Measurements from ENCODE around the gene ZNF830.
"Not testable (repeated sequence)": the region's sequence is repeated elsewhere in the genome, so short reads cannot be mapped to it uniquely, and the experiment has no call there.

The ZNF830 gene

DNA sequence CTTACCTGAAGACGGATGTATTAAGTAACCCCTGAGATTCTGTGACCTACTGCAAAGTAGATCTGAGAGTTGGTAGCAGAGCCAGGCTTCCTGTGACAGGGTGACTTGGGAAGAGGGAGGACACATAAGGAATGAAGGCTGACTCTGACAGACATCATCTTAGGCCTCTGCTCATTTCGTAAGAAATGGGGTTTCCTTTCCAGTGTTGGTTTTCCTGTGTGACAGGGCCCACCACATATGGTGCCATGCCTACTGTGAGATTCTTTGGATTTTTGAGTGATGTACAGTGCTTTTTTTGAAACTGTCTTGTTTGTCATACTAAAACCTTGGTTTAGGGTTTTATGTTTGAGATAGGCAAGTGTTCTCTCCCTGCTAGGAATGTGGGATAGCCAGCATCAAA lies 31.7 kb downstream of the ZNF830 start:
- no peak for DNase-seq

DNA sequence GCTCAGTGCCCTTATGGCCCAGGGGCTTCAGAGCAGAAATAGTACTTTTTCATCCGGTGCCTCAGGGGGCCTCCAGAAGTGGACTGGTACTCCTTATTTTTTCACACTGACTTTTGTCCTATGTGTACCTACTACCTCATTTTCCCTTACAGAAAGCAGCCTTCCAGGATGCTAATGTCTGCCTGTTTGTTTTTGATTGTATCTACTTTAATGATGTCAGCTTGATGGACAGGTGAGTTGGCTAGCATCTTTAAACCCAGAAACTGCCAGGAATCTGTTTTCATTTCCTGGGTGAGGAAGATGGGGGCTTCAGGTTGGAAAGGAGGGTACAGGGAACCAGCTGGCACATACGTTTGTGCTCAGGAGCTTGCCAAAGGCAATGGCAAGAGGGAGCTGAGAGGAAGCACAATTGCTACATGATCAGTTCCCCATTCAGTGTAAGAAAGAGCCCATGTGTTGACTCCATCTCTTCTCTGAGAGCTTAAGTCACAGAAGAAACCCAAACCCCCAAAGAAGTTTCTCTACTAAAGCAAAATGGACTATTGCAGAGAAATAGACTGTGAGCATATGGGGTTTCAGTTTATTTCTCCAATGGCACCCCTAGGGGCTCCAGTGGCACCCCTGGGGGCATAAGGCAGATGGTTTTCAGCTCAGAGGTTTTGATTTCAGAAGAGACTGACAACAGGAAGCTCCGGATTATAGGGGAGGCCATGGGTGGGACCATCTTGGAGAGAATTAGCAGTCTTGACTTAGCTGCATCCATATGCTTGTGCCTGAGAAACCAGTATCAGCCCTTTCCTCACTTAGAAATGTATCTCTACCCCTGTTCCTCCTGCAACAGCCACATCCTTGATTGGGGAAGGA lies 35.3 kb downstream of the ZNF830 start:
- no peak for DNase-seq

DNA sequence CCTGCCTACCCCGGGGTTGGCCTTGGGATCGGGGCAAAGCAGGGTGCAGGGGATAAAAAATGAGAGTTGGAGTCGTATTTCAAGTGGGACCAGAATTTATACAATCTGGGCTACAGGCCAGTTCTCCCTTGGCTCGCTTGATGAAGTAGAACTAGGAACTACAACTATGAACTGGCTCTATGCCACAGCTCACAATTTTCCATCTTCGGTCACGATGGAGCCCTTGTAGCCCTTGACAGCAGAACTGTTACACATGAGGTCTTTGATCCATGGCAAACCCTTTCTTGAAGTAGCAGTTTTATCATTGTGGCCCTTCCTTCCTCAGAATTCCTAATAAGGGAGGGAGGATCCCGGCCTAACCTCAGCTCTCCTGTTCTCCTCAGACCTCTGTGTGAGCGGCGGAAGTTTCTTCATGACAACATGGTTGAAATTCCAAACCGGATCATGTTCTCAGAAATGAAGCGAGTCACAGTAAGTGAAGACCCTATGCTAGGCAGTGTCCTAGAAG lies 36.1 kb downstream of the ZNF830 start:
- peak; percentile 70 for DNase-seq

DNA sequence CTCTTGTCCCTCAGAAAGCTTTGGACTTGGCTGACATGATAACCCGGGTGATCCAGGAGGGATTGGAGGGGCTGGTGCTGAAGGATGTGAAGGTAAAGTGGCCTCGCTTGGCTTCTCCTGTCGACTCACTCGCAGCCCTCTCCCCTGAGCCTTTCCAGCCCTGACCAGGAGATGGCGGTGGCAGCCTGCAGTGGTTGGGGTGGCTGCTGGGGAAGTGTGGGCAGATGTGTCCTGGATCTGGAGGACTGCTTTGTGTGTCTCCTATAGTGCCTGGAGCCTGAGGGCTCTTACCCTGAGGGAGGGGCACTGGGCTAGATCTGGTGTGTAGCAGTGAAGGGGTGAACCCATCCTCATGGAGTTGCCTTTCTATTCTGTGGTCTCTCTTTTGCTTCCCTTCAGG lies 36.9 kb downstream of the ZNF830 start:
- no peak for DNase-seq

DNA sequence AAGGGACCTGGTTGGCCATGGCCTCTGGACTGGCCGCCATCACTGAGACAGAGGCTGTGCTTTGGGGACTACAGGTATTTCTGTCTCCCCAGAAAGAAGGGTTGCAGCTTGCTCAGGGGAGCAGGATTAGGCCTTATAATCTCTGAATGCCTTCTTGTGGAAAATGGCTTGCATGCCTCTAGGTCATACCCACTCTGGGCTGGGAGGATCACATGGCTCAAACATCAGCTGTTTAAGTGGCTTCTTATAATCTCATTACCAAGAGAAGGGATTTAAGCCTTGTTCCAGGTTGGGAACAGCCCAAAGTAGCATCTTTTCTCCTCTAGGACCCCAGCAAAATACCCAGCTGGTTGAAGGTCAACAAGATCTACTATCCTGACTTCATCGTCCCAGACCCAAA lies 38.1 kb downstream of the ZNF830 start:
- no peak for DNase-seq

DNA sequence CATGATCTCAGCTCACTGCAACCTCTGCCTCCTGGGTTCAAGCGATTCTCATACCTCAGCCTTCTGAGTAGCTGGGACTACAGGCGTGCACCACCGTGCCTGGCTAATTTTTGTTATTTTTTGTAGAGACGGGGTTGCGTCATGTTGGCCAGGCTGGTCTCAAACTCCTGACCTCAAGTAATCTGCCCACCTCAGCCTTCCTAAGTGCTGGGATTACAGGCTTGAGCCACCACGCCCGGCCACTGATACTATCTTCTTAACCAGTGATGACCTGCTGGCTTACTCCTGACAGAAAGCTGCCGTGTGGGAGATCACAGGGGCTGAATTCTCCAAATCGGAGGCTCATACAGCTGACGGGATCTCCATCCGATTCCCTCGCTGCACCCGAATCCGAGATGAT lies 39.6 kb downstream of the ZNF830 start:
- not testable (repeated sequence) for DNase-seq

DNA sequence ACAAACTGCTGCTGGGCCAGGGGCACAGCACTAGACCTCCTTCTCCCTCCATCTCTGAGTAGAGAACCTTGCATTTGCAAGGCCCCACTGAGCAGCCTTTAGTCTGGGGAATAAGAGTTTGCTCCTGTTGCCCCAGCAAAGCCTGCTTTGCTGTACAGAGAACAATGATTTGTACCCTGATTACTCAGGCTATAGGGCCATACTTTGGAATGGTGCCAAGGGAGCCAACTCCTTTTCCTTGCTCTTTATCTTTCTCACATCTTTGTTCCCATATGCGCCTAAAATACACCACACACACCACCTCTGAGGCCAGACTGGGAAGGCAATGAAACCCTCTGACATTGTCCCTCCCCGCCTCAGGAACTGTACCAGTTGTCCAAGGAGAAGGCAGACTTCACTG lies 40.2 kb downstream of the ZNF830 start:
- DNase-seq = no peak

DNA sequence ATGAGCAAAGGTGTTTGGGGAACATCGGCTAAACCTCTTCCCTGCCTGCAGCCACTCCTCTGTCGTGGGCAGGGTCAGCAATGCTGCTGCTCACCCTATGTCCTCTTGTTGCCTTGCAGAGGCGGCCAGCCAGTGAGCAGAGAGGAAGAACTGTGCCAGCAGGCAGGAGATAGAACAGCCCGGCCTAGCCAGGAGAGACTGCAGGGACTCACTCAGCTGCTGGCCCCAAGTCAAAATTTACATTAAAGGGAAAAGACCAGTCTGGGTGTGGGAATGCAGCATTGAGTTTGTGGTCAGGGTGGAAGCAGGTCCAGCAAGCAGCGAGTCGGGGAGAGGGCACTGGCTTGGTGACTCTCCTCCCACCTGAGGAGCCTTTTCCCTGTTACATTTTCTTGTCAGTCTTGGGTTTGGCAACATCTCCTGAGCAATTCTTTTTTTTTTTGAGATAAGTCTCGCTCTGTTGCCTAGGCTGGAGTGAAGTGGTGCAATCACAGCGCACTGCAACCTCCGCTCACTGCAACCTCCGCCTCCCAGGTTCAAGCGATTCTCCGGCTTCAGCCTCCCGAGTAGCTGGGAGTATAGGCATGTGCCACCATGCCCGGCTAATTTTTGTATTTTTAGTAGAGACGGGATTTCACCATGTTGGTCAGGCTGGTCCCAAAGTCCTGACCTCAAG lies 41.7 kb downstream of the ZNF830 start:
- DNase-seq = no peak

DNA sequence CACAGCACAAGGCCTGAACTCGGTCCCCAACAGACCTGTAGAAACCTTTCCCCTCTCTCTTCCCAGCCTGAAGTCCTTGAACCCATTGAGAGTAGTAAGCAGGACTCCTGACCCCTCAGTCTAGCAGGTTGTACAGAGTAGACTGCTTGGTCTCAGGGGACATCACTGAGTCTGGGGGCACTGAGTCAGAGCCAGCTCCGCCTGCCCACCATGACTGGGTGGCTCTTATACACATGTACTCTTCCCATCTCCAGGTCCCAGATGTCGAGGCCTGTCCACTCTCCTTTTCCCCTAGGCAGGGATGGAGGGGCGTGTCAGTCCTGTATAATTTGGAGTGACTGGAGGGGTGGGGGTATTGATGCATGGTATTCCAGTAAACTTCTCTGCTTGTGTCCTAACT lies 42.4 kb downstream of the ZNF830 start:
- no peak for DNase-seq

DNA sequence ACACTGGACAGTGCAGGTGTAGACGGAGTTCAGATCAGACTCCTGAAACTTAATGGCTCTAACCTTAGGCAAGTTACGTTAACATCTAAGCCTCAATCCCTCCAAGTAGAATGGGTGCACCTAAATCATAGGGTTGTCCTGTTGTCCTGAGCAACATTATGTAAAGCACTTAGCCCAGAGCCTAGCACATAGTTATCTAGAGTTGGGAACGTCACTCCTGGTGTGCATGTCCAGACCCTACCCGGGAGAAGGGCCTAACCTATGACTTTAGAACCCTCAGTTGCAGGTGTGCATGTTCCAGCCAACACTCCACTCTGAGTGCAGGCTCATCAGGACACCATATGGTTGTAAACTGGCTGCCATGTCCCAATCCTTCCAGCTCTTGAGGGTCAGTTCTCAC lies 45.0 kb downstream of the ZNF830 start:
- DNase-seq = no peak

DNA sequence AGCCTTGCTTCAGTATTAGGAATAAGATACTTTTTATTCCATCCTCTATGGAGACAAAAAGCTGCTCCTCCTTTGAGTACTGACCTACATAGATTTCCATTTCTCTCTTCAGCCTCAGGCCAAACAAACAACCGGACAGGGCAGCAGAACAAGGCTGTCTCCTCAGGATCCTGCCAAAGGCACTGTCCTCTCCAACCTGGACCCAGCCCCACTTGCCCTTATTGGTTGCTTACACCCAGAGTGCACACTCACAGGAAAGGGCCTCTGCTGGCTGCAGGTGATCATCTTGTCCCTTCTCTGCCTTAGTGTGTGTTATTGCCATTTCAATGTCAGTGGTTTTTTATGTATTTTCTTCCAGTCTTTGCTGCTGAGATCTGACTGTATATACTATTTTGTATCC lies 45.6 kb downstream of the ZNF830 start:
- DNase-seq = no peak

DNA sequence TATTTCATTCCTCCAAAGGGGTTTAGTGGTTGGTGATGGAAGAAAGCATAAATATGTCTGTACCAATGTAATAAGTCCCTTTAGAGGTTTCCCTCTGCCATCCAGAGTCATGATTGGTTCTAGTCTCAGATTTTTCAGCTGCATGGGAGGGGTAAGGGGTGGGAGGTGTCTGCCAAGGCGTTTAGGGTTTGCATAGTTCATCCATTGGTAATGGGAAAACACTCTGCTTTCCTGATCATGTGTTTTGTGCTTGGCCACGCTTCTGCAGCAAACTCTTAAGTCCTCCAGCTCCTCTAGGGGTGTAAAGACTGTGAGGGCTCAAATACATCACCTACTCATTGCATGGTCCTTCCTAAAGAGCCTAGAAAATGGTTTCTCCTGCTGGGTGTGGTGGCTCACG lies 48.8 kb downstream of the ZNF830 start:
- DNase-seq = no peak

DNA sequence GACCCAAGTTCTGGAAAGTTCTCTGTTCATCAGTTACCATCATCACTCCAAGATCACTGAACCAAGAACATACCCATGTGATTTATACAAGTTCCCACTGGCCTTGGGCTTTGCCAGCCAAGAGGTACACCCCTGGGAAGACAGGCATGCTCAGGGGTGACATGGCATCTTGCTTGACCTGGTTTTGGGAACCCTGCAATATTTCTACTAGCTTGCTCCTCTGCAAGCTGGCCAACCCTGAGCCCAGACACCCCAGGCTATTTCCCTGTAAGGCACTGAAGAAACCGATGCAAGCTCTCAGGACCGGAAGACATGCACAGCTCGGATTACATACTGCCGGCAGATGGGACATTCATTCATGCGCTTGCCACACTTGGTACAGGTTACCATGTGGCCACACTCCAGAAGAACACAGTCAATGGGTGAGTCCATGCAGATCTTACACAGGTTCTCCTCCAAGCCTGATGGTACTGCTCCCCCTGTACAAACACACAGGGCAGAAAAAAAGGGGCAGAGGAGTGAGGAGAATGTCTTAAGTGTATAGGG lies 50.4 kb downstream of the ZNF830 start:
- no peak for DNase-seq

All from NCI-H1105 (cell line).